Stimulated activated naive CD8-positive, alpha-beta T cell treated with anti-CD3 and anti-CD28 coated beads, Interleukin-15, amount 100 ng/mL, for 72 hours (primary cell): ENCODE results near the gene KRTAP5-2.

Experiments used
- ATAC-seq: fragments of 150-1000 bp; cut with Tn5 transposase; 2 replicates; pipeline ENCODE4 v1.10.0; 2021; ENCODE audit warnings: mild to moderate bottlenecking, moderate library complexity
- DNase-seq, 2 donors: peaks; one replicate each; pipeline ENCODE4 v3.0.0; 2021 to 2022
- H3K27ac Mint-ChIP-seq, 2 donors: one replicate each; pipeline ENCODE4 v1.8.0; 2022; ENCODE audit warnings: mild to moderate bottlenecking in 2 of 2, mixed read lengths in 2 of 2, moderate library complexity in 2 of 2
- H3K27me3 Mint-ChIP-seq: one replicate; pipeline ENCODE4 v1.8.0; 2022; ENCODE audit warnings: mixed read lengths
- H3K4me1 Mint-ChIP-seq: one replicate; pipeline ENCODE4 v1.8.0; 2022; ENCODE audit warnings: mild to moderate bottlenecking, mixed read lengths
- H3K4me3 Mint-ChIP-seq, 2 donors: one replicate each; pipeline ENCODE4 v1.8.0; 2022; ENCODE audit warnings: mild to moderate bottlenecking in 2 of 2, mixed read lengths in 2 of 2, moderate library complexity in 1 of 2
- H3K9me3 Mint-ChIP-seq, 2 donors: one replicate each; pipeline ENCODE4 v1.8.0; 2022; ENCODE audit warnings: mixed read lengths in 2 of 2

KRTAP5-2 gene

GRCh38 chr11:1569251-1569780 is 28.8 kb downstream of the KRTAP5-2 start:
- ATAC-seq = no peak
- Mint-ChIP-seq H3K4me1 (peaks cover 37% of the 10 kb centered on the region), H3K4me3 (no peak overlapping the region), H3K27ac (peak overlapping the region in 1 of 2 donors; percentile 7), H3K9me3 (no peaks in the 10 kb centered on the region), H3K27me3 (peaks cover 19% of the 10 kb centered on the region)
- DNase-seq = no peak

GRCh38 chr11:1568441-1568911 is 29.6 kb downstream of the KRTAP5-2 start:
- no peak for ATAC-seq
- H3K27me3 Mint-ChIP-seq = peaks cover 11% of the 10 kb centered on the region
- peaks cover 29% of the 10 kb centered on the region for H3K4me1 Mint-ChIP-seq
- no peak for DNase-seq
- no peaks in the 10 kb centered on the region for H3K9me3 Mint-ChIP-seq
- no peak overlapping the region for H3K4me3 Mint-ChIP-seq
- H3K27ac Mint-ChIP-seq = no peak overlapping the region

DNA sequence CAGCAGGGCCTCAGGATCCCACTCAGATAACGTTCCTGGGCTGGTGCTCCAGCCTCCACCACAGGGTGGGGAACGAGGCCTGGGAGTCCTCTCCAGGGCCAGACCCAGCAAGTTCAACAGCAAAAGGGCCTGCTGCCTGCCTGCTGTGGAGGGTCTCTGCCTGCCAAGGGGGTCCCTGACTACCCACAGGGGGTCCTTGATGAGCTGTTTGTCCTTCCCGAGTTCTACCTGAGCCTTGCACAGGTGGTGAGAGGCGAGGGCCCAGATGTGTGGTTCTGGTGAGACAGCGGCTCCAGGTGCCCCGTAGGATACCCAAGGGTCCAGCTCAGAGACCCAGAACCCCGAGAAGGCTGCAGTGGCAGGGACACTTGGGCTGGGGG is 30.4 kb downstream of the KRTAP5-2 start:
- no peak overlapping the region for H3K27ac Mint-ChIP-seq
- ATAC-seq = no peak
- H3K9me3 Mint-ChIP-seq = no peaks in the 10 kb centered on the region
- peaks cover 22% of the 10 kb centered on the region for H3K4me1 Mint-ChIP-seq
- DNase-seq = no peak
- no peak overlapping the region for H3K4me3 Mint-ChIP-seq
- H3K27me3 Mint-ChIP-seq = peaks cover 6% of the 10 kb centered on the region

DNA sequence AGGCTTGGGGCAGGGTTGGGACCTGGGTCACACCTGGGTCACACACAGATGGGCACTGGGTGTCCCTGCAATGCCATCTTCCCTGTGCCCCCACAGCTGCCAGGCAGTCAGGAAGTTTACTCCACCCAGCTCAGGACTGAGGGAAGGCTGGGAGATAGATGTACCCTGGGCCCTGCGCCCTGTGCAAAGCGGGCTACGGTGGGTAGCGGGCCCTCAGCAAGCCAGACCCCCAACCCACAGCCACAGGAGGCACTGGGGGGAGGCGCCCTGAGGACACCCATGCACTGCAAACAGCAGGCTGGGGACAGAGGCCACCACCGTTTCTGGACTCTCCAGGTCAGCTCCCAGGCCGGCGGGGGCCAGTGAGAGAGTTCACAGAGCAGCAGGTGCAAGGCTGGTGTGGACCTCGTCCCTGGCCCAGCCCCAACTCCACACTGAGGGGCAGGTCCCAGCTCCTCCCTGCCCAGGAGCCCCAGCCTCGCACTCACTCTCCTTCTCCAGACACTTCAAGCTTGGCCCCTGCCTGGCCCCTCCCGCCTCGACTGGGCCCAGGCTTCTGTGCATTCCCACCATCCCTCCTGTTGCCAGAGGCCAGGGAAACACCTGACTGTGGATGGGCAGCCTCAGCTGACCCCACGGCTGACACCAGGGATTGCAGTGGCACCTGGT is 30.9 kb downstream of the KRTAP5-2 start:
- no peak overlapping the region for H3K4me3 Mint-ChIP-seq
- H3K9me3 Mint-ChIP-seq = no peaks in the 10 kb centered on the region
- peaks cover 22% of the 10 kb centered on the region for H3K4me1 Mint-ChIP-seq
- ATAC-seq (no peak), DNase-seq (no peak)
- H3K27me3 Mint-ChIP-seq = peaks cover 6% of the 10 kb centered on the region
- H3K27ac Mint-ChIP-seq = no peak overlapping the region

DNA sequence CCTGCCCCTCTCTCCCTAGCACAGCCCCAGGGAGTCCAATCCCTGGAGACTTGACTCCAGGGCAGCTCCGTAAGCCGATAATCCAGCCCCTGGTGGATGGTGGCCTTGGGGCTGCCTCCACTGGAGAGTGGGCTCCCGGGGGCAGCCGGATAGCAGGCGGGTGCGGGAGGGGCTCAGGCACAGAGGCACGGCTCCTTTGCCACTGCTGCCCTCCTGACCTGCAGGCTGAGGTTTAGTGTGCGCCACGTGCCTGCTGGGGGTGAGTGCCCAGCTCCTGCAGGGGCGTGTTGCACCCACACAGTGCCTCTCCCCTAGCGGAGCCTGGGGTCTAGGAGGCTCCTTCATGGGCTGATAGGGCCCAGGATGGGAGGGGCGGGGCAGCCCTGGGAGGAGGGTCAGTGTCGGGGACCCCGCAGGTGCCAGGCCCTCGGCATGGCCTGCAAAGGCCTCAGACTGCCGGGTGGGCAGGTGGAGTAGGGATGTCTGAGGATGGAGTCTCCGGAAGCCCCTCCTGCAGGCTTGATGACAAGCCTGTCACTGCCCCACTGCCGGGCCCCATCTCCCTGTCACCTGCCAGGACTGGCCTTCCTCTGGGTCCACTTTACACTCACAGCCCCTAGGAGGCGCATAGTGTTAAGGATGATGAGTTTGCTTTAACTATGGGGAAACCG is 31.6 kb downstream of the KRTAP5-2 start:
- peaks cover 22% of the 10 kb centered on the region for H3K4me1 Mint-ChIP-seq
- H3K4me3 Mint-ChIP-seq = no peak overlapping the region
- peak overlapping the region in 1 of 2 donors; percentile 44 for H3K27ac Mint-ChIP-seq

DNA sequence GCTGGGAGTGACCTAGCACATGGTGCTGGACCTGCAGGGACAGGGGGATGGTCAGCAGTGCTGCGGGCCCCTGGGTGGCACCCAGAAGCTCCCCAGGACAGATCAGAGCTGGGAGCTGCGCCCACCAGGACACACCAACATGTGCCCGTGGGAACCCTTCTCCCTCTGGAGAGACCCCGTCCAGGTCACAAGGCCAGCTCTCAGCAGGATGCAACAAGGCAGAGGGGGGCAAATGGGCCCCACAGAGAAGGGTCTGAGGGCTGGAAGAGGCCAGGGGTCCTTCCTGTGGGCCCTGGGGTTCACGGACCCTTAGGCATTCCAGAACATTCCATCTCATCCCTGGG is 32.2 kb downstream of the KRTAP5-2 start:
- no peak overlapping the region for H3K27ac Mint-ChIP-seq
- no peak overlapping the region for H3K4me3 Mint-ChIP-seq
- ATAC-seq (no peak), DNase-seq (no peak)
- H3K27me3 Mint-ChIP-seq = peaks cover 6% of the 10 kb centered on the region
- H3K4me1 Mint-ChIP-seq = peaks cover 20% of the 10 kb centered on the region
- H3K9me3 Mint-ChIP-seq = no peaks in the 10 kb centered on the region

More for the DNA sequence above, 31.6 kb downstream of the KRTAP5-2 start:
- no peaks in the 10 kb centered on the region for H3K9me3 Mint-ChIP-seq
- ATAC-seq (no peak), DNase-seq (no peak)
- H3K27me3 Mint-ChIP-seq = peaks cover 6% of the 10 kb centered on the region

DNA sequence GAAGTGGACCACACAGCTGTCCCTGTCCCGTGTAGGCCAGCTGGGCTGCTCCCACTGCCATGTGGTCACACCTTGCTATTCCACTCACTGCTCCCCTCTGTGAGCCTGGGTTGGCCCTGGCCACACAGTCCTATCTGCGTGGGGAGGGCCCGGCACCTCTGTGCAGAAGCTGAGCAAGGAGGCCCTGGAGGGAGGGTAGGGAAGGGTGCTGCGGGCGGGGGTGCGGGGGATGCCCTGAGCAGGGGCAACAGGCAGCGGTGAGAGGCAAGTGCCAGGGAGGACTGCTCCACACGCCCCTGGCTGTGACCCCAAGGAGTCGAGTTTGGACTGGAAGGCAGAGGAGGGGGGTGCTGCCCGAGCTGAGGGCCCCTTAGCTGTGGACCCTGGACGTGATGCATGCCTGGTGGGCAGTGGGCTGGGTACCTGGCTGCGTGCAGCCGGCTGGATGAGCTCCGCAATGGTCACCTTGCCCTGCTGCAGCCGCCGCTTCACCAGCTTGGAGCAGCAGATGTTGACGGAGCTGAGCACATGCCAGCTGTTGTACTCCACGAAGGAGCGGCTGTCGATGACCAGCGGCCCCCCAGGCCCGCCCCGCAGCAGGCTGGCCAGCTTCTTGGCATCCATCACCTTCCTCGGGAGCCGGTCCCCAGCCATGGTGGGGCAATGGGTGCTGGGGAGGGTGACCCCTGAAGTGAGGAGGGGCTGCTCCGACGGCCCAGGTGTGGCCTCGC is 32.8 kb downstream of the KRTAP5-2 start:
- DNase-seq = no peak
- Mint-ChIP-seq H3K9me3 (no peaks in the 10 kb centered on the region), H3K4me1 (peaks cover 15% of the 10 kb centered on the region), H3K27ac (no peak overlapping the region), H3K27me3 (peaks cover 6% of the 10 kb centered on the region), H3K4me3 (no peak overlapping the region)
- ATAC-seq = no peak

DNA sequence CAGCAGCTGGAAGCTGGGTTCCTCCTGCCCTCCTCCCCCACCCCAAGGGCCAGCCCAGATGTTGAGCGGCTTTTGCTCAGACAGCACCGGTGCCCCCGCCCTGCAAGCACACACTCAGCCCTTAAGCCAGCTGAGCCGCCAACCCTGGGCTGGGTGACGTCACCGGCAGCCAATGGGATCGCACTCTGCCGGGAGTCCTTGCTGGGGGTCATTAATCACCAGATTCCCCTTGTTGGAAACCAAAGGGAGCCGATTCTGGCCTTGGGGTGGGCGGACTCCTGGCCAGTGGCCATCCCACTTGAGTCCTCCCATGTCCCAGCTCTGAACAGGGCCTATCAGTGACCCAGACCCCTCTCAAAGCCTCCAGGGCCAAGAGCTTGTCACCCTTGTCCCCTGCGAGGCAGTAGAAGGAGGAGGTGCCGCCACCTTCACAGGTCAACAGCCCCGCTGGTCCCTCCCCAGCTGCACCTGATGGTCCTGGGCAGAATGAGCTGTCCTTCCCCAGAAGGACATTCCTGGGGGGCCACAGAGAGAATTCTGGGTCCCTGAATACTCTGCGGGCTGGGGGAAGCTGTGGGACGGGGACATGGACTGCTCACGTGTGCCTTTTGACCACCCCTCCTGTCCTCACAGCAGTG is 33.4 kb downstream of the KRTAP5-2 start:
- DNase-seq = no peak
- H3K27me3 Mint-ChIP-seq = peaks cover 6% of the 10 kb centered on the region

GRCh38 chr11:1563697-1564534 is 34.2 kb downstream of the KRTAP5-2 start:
- Mint-ChIP-seq H3K9me3 (no peaks in the 10 kb centered on the region), H3K27ac (no peak overlapping the region), H3K4me1 (peaks cover 6% of the 10 kb centered on the region), H3K27me3 (no peaks in the 10 kb centered on the region), H3K4me3 (no peak overlapping the region)
- ATAC-seq = no peak
- DNase-seq = no peak

More for the DNA sequence above, 33.4 kb downstream of the KRTAP5-2 start:
- no peaks in the 10 kb centered on the region for H3K9me3 Mint-ChIP-seq
- ATAC-seq = no peak
- H3K27ac Mint-ChIP-seq = no peak overlapping the region
- peaks cover 12% of the 10 kb centered on the region for H3K4me1 Mint-ChIP-seq
- H3K4me3 Mint-ChIP-seq = no peak overlapping the region

DNA sequence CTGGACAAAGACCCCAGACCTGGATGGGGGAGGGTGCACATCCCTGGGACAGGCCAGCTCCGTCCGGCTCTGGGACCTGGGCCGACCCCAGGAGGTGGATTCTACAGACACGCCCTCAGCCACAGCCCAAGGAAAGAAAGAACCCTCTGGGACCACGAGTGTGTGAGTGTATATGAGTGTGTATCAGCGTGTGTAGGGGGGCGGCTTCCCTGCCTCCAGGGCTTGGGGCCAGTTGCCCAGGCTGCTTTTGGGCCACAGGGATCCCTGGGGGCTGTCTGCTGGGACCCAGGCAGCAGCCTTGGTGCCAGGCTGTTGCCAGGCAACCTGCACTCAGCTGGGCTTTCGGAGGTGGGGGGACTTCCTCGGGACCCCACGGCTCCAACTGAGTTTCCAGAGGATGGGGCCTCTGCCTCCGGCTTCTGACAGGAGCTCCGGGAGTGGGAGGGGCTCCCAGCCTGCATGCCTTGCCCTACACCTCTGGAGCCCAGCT is 34.9 kb downstream of the KRTAP5-2 start:
- ATAC-seq (no peak), DNase-seq (no peak)
- Mint-ChIP-seq H3K27ac (no peak overlapping the region), H3K27me3 (no peaks in the 10 kb centered on the region), H3K4me1 (no peaks in the 10 kb centered on the region), H3K9me3 (no peaks in the 10 kb centered on the region), H3K4me3 (no peak overlapping the region)

GRCh38 chr11:1562469-1563148 is 35.5 kb downstream of the KRTAP5-2 start:
- H3K4me3 Mint-ChIP-seq = no peak overlapping the region
- ATAC-seq = no peak
- H3K27me3 Mint-ChIP-seq = no peaks in the 10 kb centered on the region
- no peaks in the 10 kb centered on the region for H3K9me3 Mint-ChIP-seq
- no peak for DNase-seq
- H3K27ac Mint-ChIP-seq = no peak overlapping the region
- H3K4me1 Mint-ChIP-seq = no peaks in the 10 kb centered on the region

- Mint-ChIP-seq H3K27me3 (no peaks in the 10 kb centered on the region), H3K27ac (no peak overlapping the region), H3K4me1 (no peaks in the 10 kb centered on the region), H3K4me3 (no peak overlapping the region), H3K9me3 (no peaks in the 10 kb centered on the region)
- no peak for ATAC-seq
- DNase-seq = no peak
Measured at GRCh38 chr11:1561955-1562354, 36.1 kb downstream of the KRTAP5-2 start.

DNA sequence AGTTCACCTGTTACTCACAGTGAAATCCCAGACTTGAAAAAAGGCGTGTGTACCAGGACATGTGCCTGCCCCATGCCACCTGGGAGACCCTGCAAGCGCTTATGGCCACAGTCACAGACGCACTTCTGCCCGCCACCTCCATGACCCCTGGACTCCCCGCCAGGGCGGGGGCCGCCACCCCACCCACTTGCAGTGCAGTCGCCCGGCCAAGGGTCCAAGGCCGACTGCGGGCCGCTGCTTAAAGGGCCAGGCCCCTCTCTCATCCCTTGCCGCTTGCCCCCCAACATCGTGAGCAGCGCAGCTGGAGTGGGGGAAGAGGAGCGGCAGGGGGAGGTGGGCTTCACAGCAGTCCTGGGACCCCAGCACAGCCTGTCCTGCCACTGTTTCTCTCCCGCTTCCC is 36.8 kb downstream of the KRTAP5-2 start:
- H3K4me1 Mint-ChIP-seq = no peaks in the 10 kb centered on the region
- H3K9me3 Mint-ChIP-seq = no peaks in the 10 kb centered on the region
- no peak for DNase-seq
- H3K27ac Mint-ChIP-seq = no peak overlapping the region
- no peak overlapping the region for H3K4me3 Mint-ChIP-seq
- no peak for ATAC-seq
- H3K27me3 Mint-ChIP-seq = no peaks in the 10 kb centered on the region

DNA sequence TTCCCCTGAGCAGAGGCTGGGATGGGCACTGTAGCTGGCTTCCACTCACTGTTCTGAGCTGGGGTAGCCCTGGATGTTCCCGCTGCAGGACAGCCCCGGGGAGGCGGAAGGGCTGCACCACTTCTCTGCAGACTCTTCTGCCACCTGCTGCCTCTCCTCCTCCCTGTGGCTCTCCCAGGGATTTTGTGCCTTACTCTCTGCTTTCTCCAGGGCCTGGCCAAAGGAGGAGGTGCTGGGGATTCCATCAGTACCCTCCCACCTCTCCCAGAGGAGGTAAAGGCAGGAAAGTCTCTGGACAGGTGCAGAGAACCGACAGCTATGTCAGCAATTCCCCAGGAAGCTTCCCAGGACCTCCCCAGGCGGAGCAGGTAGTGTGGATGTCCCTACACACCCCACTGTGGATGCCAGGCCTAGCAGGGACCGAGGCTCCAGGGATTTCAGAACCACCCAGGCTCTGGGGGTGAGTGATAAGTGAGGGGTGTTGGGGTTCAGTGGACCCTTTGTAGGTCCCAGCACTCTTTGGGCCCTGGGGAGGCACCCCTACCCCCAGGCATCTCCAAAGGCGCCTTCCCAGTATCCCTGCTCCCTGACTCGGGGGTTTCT is 37.3 kb downstream of the KRTAP5-2 start:
- H3K27ac Mint-ChIP-seq = no peak overlapping the region
- no peaks in the 10 kb centered on the region for H3K4me1 Mint-ChIP-seq
- ATAC-seq (no peak), DNase-seq (no peak)
- H3K9me3 Mint-ChIP-seq = no peaks in the 10 kb centered on the region
- H3K4me3 Mint-ChIP-seq = no peak overlapping the region
- H3K27me3 Mint-ChIP-seq = no peaks in the 10 kb centered on the region
